ENCODE data around the gene ENTREP1.

- TF ChIP-seq CTCF (IDR thresholded peaks at IDR 0.05 in 8 of 11, conservative IDR thresholded peaks at IDR 0.05 in 3 of 11) (no peak), POLR2A (IDR thresholded peaks at IDR 0.05) (no peak), POLR2AphosphoS5 (IDR thresholded peaks at IDR 0.05) (no peak)
These were observed 45.3 kb upstream of the ENTREP1 start for GRCh38 chr9:69279733-69280132.
